Neuronal stem cell (in vitro differentiated cells): ENCODE measurements around the gene HSDL1.
A peak's percentile ranks its signal among the peaks of the same experiment; 100 is the strongest.

Experiments used
- DNase-seq: peaks from one replicate; pipeline ENCODE4 v3.0.0-alpha.2; 2013; ENCODE audit warnings: low spot score
- H2AFZ ChIP-seq: one replicate; pipeline ENCODE4 v1.6.1; 2013; ENCODE audit warnings: mild to moderate bottlenecking, low read length, inconsistent platforms
- H2AK5ac ChIP-seq: 2 replicates; pipeline ENCODE4 v1.6.1; 2013; ENCODE audit warnings: low read depth, mild to moderate bottlenecking, inconsistent platforms, low read length, moderate library complexity, mixed read lengths
- H2BK120ac ChIP-seq: 2 replicates; pipeline ENCODE4 v1.6.1; 2013; ENCODE audit warnings: low read depth, mild to moderate bottlenecking, inconsistent platforms, low read length, moderate library complexity, mixed read lengths
- H2BK12ac ChIP-seq: one replicate; pipeline ENCODE4 v1.6.1; 2013; ENCODE audit warnings: low read length, inconsistent platforms
- H2BK15ac ChIP-seq: 2 replicates; pipeline ENCODE4 v1.6.1; 2013; ENCODE audit warnings: mild to moderate bottlenecking, low read length, inconsistent platforms, mixed read lengths
- H2BK5ac ChIP-seq: one replicate; pipeline ENCODE4 v1.6.1; 2013; ENCODE audit warnings: inconsistent platforms, mild to moderate bottlenecking, low read length, moderate library complexity
- H3K14ac ChIP-seq: one replicate; pipeline ENCODE4 v1.6.1; 2013; ENCODE audit warnings: low read length, inconsistent platforms
- H3K18ac ChIP-seq: 2 replicates; pipeline ENCODE4 v1.6.1; 2013; ENCODE audit warnings: low read length, inconsistent platforms
- H3K23ac ChIP-seq: 2 replicates; pipeline ENCODE4 v1.6.1; 2013; ENCODE audit warnings: low read depth, mild to moderate bottlenecking, mixed read lengths, low read length, inconsistent platforms; ENCODE audit not compliant: poor library complexity
- H3K27ac ChIP-seq: replicated peaks from 3 replicates; pipeline ENCODE4 v1.5.1; 2013; ENCODE audit warnings: low read length, inconsistent platforms
- H3K27me3 ChIP-seq, 3 experiments: 2 replicates each; pipeline ENCODE4 v1.6.1; 2013; ENCODE audit warnings: low read length in 3 of 3, mild to moderate bottlenecking in 2 of 3, inconsistent platforms in 1 of 3, low read depth in 1 of 3, mixed read lengths in 1 of 3, moderate library complexity in 1 of 3; ENCODE audit not compliant: control insufficient read depth in 3 of 3, insufficient read depth in 3 of 3
- H3K36me3 ChIP-seq, 2 donors: replicated peaks in 1 of 2; 2 replicates each; pipeline ENCODE4 v1.6.1; 2013; ENCODE audit warnings: low read length in 2 of 2; ENCODE audit not compliant: control insufficient read depth in 2 of 2, insufficient read depth in 2 of 2
- H3K4ac ChIP-seq: 2 replicates; pipeline ENCODE4 v1.6.1; 2013; ENCODE audit warnings: inconsistent platforms, mild to moderate bottlenecking, low read length, moderate library complexity
- H3K4me1 ChIP-seq, 2 donors: 1 replicate in 1 of 2; 2 replicates in 1 of 2; pipeline ENCODE4 v1.6.1; 2013; ENCODE audit warnings: low read length in 2 of 2, low read depth in 1 of 2; ENCODE audit not compliant: control insufficient read depth in 2 of 2, insufficient read depth in 1 of 2
- H3K4me2 ChIP-seq: one replicate; pipeline ENCODE4 v1.6.1; 2013; ENCODE audit warnings: mild to moderate bottlenecking, low read length, inconsistent platforms; ENCODE audit not compliant: insufficient read depth, poor library complexity, severe bottlenecking
- H3K4me3 ChIP-seq, 2 donors: 2 replicates each; pipeline ENCODE4 v1.5.1; 2013; ENCODE audit warnings: low read length in 2 of 2, mild to moderate bottlenecking in 2 of 2, inconsistent platforms in 1 of 2, moderate library complexity in 1 of 2
- H3K79me1 ChIP-seq: one replicate; pipeline ENCODE4 v1.6.1; 2013; ENCODE audit warnings: low read depth, mild to moderate bottlenecking, inconsistent platforms, low read length, moderate library complexity
- H3K9ac ChIP-seq: one replicate; pipeline ENCODE4 v1.6.1; 2013; ENCODE audit warnings: mild to moderate bottlenecking, low read depth, low read length, inconsistent platforms; ENCODE audit not compliant: poor library complexity
- H3K9me3 ChIP-seq, 2 donors: replicated peaks in 1 of 2; 2 replicates each; pipeline versions ENCODE3 to v1.6.1; 2013; ENCODE audit warnings: low read length in 2 of 2, mild to moderate bottlenecking in 2 of 2, inconsistent platforms in 1 of 2, low read depth in 1 of 2, mixed read lengths in 1 of 2, moderate library complexity in 1 of 2; ENCODE audit not compliant: control insufficient read depth in 2 of 2, insufficient read depth in 1 of 2
- H4K8ac ChIP-seq: one replicate; pipeline ENCODE4 v1.6.1; 2013; ENCODE audit warnings: low read depth, mild to moderate bottlenecking, inconsistent platforms, low read length, moderate library complexity
- H4K91ac ChIP-seq: one replicate; pipeline ENCODE4 v1.6.1; 2013; ENCODE audit warnings: low read length, low read depth, mild to moderate bottlenecking, inconsistent platforms; ENCODE audit not compliant: poor library complexity
- WGBS, 2 donors: extraction: QIAGEN DNeasy Blood & Tissue Kit; methylation state at CpG; one replicate each; pipeline ENCODE4 v1.1.7; 2013; ENCODE audit warnings: missing lambda C conversion rate in 2 of 2, mixed read lengths in 1 of 2; ENCODE audit not compliant: insufficient read length in 2 of 2, insufficient replicate concordance in 1 of 2; ENCODE audit errors: extremely low coverage in 2 of 2; 5-methylcytosine and 5-hydroxymethylcytosine counted together

Gene HSDL1

GRCh38 chr16:84190731-84191388, 45.9 kb upstream of the HSDL1 start, which contains the start of gene ADAD2:
Gene ADAD2 (plus strand): TSS chr16:84191157. CDS start chr16:84191231, 74 bp downstream.
- Histone ChIP-seq H3K4me1 (peaks cover 2 to 4% of the 10 kb centered on the region in 2 donors), H3K27me3 (peaks cover 0 to 8% (median 0%) of the 10 kb centered on the region in 3 experiments)
- no CpG with 5 or more reads among the region's 47 CpGs for WGBS, 2 donors

GRCh38 chr16:84186685-84187437, 41.9 kb upstream of the HSDL1 start, which contains the start of gene TAF1C:
Gene TAF1C (minus strand): TSS chr16:84187057. CDS start chr16:84184988, 2,069 bp downstream.
- Histone ChIP-seq H3K18ac (peak within 1 kb of the TSS; percentile 96), H2BK12ac (peak within 1 kb of the TSS; percentile 86), H2AK5ac (no peak within 1 kb of the TSS), H3K14ac (peak within 1 kb of the TSS; percentile 76), H3K36me3 (peaks cover 20 to 36% of the 10 kb centered on the region in 2 donors), H3K4me1 (peaks cover 3 to 4% of the 10 kb centered on the region in 2 donors), H2BK15ac (peak within 1 kb of the TSS; percentile 55), H4K91ac (no peak within 1 kb of the TSS), H3K9ac (peak within 1 kb of the TSS; percentile 99), H3K27ac (no peak within 1 kb of the TSS), H3K23ac (peak within 1 kb of the TSS; percentile 80), H3K4me3 (peak within 1 kb of the TSS; percentile 90 to 98), H3K4me2 (peak within 1 kb of the TSS; percentile 66), H3K27me3 (no peaks in the 10 kb centered on the region), H3K4ac (no peak within 1 kb of the TSS), H2BK5ac (no peak within 1 kb of the TSS), H4K8ac (no peak within 1 kb of the TSS), H3K9me3 (no peaks in the 10 kb centered on the region), H2AFZ (peak within 1 kb of the TSS; percentile 98), H3K79me1 (peaks cover 16% of the 10 kb centered on the region), H2BK120ac (no peak within 1 kb of the TSS)
- peak; percentile 91 for DNase-seq
- no CpG with 5 or more reads among the region's 55 CpGs for WGBS, 2 donors

More at GRCh38 chr16:84190731-84191388, 45.9 kb upstream of the HSDL1 start, which contains the start of gene ADAD2:
- H2BK15ac ChIP-seq = no peak within 1 kb of the TSS
- peak within 1 kb of the TSS; percentile 74 for H2AK5ac ChIP-seq
- H2BK5ac ChIP-seq = no peak within 1 kb of the TSS
- H2BK120ac ChIP-seq = peak within 1 kb of the TSS; percentile 93
- H3K14ac ChIP-seq = peak within 1 kb of the TSS; percentile 4
- peak within 1 kb of the TSS; percentile 30 for H2AFZ ChIP-seq
- H3K27ac ChIP-seq = no peak within 1 kb of the TSS
- H3K9me3 ChIP-seq = no peaks in the 10 kb centered on the region
- peak within 1 kb of the TSS; percentile 46 for H2BK12ac ChIP-seq
- H3K4me3 ChIP-seq = no peak within 1 kb of the TSS
- no peak within 1 kb of the TSS for H4K8ac ChIP-seq
- no peak for DNase-seq
- no peaks in the 10 kb centered on the region for H3K36me3 ChIP-seq
- H3K23ac ChIP-seq = peak within 1 kb of the TSS; percentile 75
- H4K91ac ChIP-seq = no peak within 1 kb of the TSS
- H3K4me2 ChIP-seq = no peak within 1 kb of the TSS
- peaks cover 8% of the 10 kb centered on the region for H3K79me1 ChIP-seq
- H3K9ac ChIP-seq = no peak within 1 kb of the TSS
- H3K18ac ChIP-seq = peak within 1 kb of the TSS; percentile 27
- H3K4ac ChIP-seq = no peak within 1 kb of the TSS

GRCh38 chr16:84184775-84185174, 39.8 kb upstream of the HSDL1 start:
- Histone ChIP-seq H3K4me3 (peak overlapping the region in 1 of 2 donors; percentile 18), H3K4me1 (peaks cover 3 to 4% of the 10 kb centered on the region in 2 donors), H3K9ac (no peak overlapping the region), H2BK120ac (no peak overlapping the region), H4K91ac (no peak overlapping the region), H3K4ac (no peak overlapping the region), H2AFZ (no peak overlapping the region), H3K27me3 (no peaks in the 10 kb centered on the region), H2BK15ac (no peak overlapping the region), H3K27ac (no peak overlapping the region), H2AK5ac (no peak overlapping the region), H3K14ac (no peak overlapping the region), H4K8ac (no peak overlapping the region), H3K36me3 (peaks cover 35 to 56% of the 10 kb centered on the region in 2 donors), H3K9me3 (no peaks in the 10 kb centered on the region), H2BK12ac (no peak overlapping the region), H3K79me1 (peaks cover 16% of the 10 kb centered on the region), H3K23ac (no peak overlapping the region), H2BK5ac (no peak overlapping the region), H3K18ac (no peak overlapping the region), H3K4me2 (no peak overlapping the region)
- no peak for DNase-seq
- WGBS, 2 donors = no CpG with 5 or more reads among the region's 10 CpGs
